HEK293 (cell line): Measurements from ENCODE around the gene FAM193A.

Source experiments
- CTCF ChIA-PET: fragments of 350-600 bp; formaldehyde crosslinking; extraction: SDS; loops from one replicate; lab custom pipeline; 2021; ENCODE audit warnings: antibody characterized with exemption; lab: Yijun Ruan, JAX
- POLR2A ChIA-PET: fragments of 300-600 bp; formaldehyde crosslinking; extraction: SDS; loops from one replicate; lab custom pipeline; 2020; ENCODE audit warnings: antibody characterized with exemption, inconsistent platforms; lab: Yijun Ruan, JAX
- H3K27ac ChIP-seq: fragments of 200-500 bp; sonication (Bioruptor generic); 2 replicates; pipeline ENCODE4 v1.5.1; 2014; ENCODE audit warnings: low read depth, low read length, control low read depth, inconsistent platforms; ENCODE audit errors: extremely low read depth
- H3K36me3 ChIP-seq, 2 experiments: fragments of 200-500 bp in 1 of 2; sonication (Bioruptor generic) in 1 of 2; 1 replicate in 1 of 2; 2 replicates in 1 of 2; pipeline ENCODE4 v1.5.1; 2014 to 2017; ENCODE audit warnings: inconsistent platforms in 2 of 2, low read length in 2 of 2; ENCODE audit not compliant: control insufficient read depth in 2 of 2, insufficient read depth in 1 of 2
- H3K4me1 ChIP-seq: fragments of 200-500 bp; sonication (Bioruptor generic); 2 replicates; pipeline ENCODE4 v1.5.1; 2014; ENCODE audit warnings: mild to moderate bottlenecking, low read length, inconsistent platforms; ENCODE audit not compliant: control insufficient read depth, insufficient read depth
- H3K4me3 ChIP-seq: 2 replicates; pipeline ENCODE4 v1.5.1; 2011; ENCODE audit warnings: low read depth, mild to moderate bottlenecking, control low read depth, low read length, moderate library complexity
- H3K9me3 ChIP-seq: fragments of 200-500 bp; sonication (Bioruptor generic); 2 replicates; pipeline ENCODE4 v1.5.1; 2014; ENCODE audit warnings: low read depth, low read length, inconsistent platforms; ENCODE audit not compliant: control insufficient read depth, insufficient read depth
- GFI1B ChIP-seq: fragments of 450-650 bp; formaldehyde crosslinking; IDR thresholded peaks from 2 replicates; pipeline ENCODE4 v1.5.1; 2016; ENCODE audit warnings: missing biosample characterization, missing genetic modification characterization
- KLF9 ChIP-seq: fragments of 450-650 bp; formaldehyde crosslinking; IDR thresholded peaks from 2 replicates; pipeline ENCODE4 v1.5.1; 2016; ENCODE audit warnings: missing biosample characterization, missing genetic modification characterization, low read depth
- MEIS1 ChIP-seq: sonication (generic); formaldehyde crosslinking; IDR thresholded peaks from 2 replicates; pipeline ENCODE4 v1.8.1; 2022; ENCODE audit warnings: missing genetic modification reagents, mild to moderate bottlenecking, borderline replicate concordance
- RBAK ChIP-seq: fragments of 450-650 bp; formaldehyde crosslinking; IDR thresholded peaks from 2 replicates; pipeline ENCODE4 v1.5.1; 2016; ENCODE audit warnings: missing biosample characterization, missing genetic modification characterization
- SALL2 ChIP-seq: fragments of 450-650 bp; formaldehyde crosslinking; IDR thresholded peaks from 2 replicates; pipeline ENCODE4 v1.5.0; 2017; ENCODE audit warnings: missing biosample characterization, mild to moderate bottlenecking, missing genetic modification characterization, borderline replicate concordance
- SP7 ChIP-seq: fragments of 450-650 bp; formaldehyde crosslinking; IDR thresholded peaks from 2 replicates; pipeline ENCODE4 v1.5.1; 2016; ENCODE audit warnings: missing biosample characterization, missing genetic modification characterization
- YY1 ChIP-seq: fragments of 450-650 bp; formaldehyde crosslinking; IDR thresholded peaks from 2 replicates; pipeline ENCODE4 v1.5.1; 2018; ENCODE audit warnings: missing biosample characterization, missing genetic modification characterization
- ZIC2 ChIP-seq: fragments of 450-650 bp; formaldehyde crosslinking; IDR thresholded peaks from 2 replicates; pipeline ENCODE4 v1.5.1; 2016; ENCODE audit warnings: missing biosample characterization, missing genetic modification characterization
- ZNF112 ChIP-seq: fragments of 450-650 bp; formaldehyde crosslinking; IDR thresholded peaks from 2 replicates; pipeline ENCODE4 v1.5.0; 2017; ENCODE audit warnings: missing biosample characterization, missing genetic modification characterization
- ZNF169 ChIP-seq: fragments of 450-650 bp; formaldehyde crosslinking; IDR thresholded peaks from 2 replicates; pipeline ENCODE4 v1.5.1; 2016; ENCODE audit warnings: missing biosample characterization, missing genetic modification characterization
- ZNF19 ChIP-seq: fragments of 450-650 bp; formaldehyde crosslinking; IDR thresholded peaks from 2 replicates; pipeline ENCODE4; 2016; ENCODE audit warnings: missing biosample characterization, missing genetic modification characterization, low read depth
- ZNF202 ChIP-seq: fragments of 450-650 bp; formaldehyde crosslinking; IDR thresholded peaks from 2 replicates; pipeline ENCODE4 v1.5.1; 2016; ENCODE audit warnings: missing biosample characterization, missing genetic modification characterization, borderline replicate concordance
- ZNF214 ChIP-seq: fragments of 450-650 bp; formaldehyde crosslinking; IDR thresholded peaks from 2 replicates; pipeline ENCODE4 v1.5.1; 2017; ENCODE audit warnings: missing biosample characterization, mild to moderate bottlenecking, missing genetic modification characterization, borderline replicate concordance
- ZNF239 ChIP-seq: fragments of 450-650 bp; formaldehyde crosslinking; IDR thresholded peaks from 2 replicates; pipeline ENCODE4 v1.5.1; 2016; ENCODE audit warnings: missing biosample characterization, missing genetic modification characterization
- ZNF24 ChIP-seq: fragments of 450-650 bp; formaldehyde crosslinking; IDR thresholded peaks from 2 replicates; pipeline ENCODE4 v1.5.1; 2016; ENCODE audit warnings: missing biosample characterization, missing genetic modification characterization
- ZNF354C ChIP-seq: fragments of 450-650 bp; formaldehyde crosslinking; IDR thresholded peaks from 2 replicates; pipeline ENCODE4 v1.5.1; 2016; ENCODE audit warnings: missing biosample characterization, missing genetic modification characterization, low read depth, borderline replicate concordance
- ZNF37A ChIP-seq: fragments of 450-650 bp; IDR thresholded peaks from 2 replicates; pipeline ENCODE4 v1.5.1; 2018; ENCODE audit warnings: missing biosample characterization, missing genetic modification characterization
- ZNF394 ChIP-seq: fragments of 450-650 bp; formaldehyde crosslinking; IDR thresholded peaks from 2 replicates; pipeline ENCODE4 v1.5.1; 2016; ENCODE audit warnings: missing biosample characterization, missing genetic modification characterization, mild to moderate bottlenecking, moderate library complexity, borderline replicate concordance
- ZNF473 ChIP-seq: fragments of 450-650 bp; formaldehyde crosslinking; IDR thresholded peaks from 2 replicates; pipeline ENCODE4 v1.5.1; 2017; ENCODE audit warnings: missing biosample characterization, missing genetic modification characterization
- ZNF558 ChIP-seq: fragments of 450-650 bp; formaldehyde crosslinking; IDR thresholded peaks from 2 replicates; pipeline ENCODE4 v1.5.1; 2016; ENCODE audit warnings: missing biosample characterization, missing genetic modification characterization
- ZNF560 ChIP-seq: fragments of 450-650 bp; formaldehyde crosslinking; IDR thresholded peaks from 2 replicates; pipeline ENCODE4 v1.5.1; 2017; ENCODE audit warnings: missing biosample characterization, missing genetic modification characterization, borderline replicate concordance
- ZNF624 ChIP-seq: fragments of 450-650 bp; formaldehyde crosslinking; IDR thresholded peaks from 2 replicates; pipeline ENCODE4 v1.5.1; 2017; ENCODE audit warnings: missing biosample characterization, missing genetic modification characterization
- ZNF660 ChIP-seq: fragments of 450-650 bp; IDR thresholded peaks from 2 replicates; pipeline ENCODE4 v1.5.1; 2018; ENCODE audit warnings: missing biosample characterization, mild to moderate bottlenecking, missing genetic modification characterization
- ZNF701 ChIP-seq: fragments of 450-650 bp; formaldehyde crosslinking; IDR thresholded peaks from 2 replicates; pipeline ENCODE4 v1.5.1; 2016; ENCODE audit warnings: missing biosample characterization, missing genetic modification characterization
- ZNF777 ChIP-seq: fragments of 450-650 bp; formaldehyde crosslinking; IDR thresholded peaks from 2 replicates; pipeline ENCODE4 v1.5.1; 2017; ENCODE audit warnings: missing biosample characterization, missing genetic modification characterization, borderline replicate concordance
- ZNF837 ChIP-seq: fragments of 450-650 bp; formaldehyde crosslinking; IDR thresholded peaks from 2 replicates; pipeline ENCODE4 v1.5.1; 2016; ENCODE audit warnings: missing biosample characterization, missing genetic modification characterization
- ZXDB ChIP-seq: fragments of 450-650 bp; formaldehyde crosslinking; IDR thresholded peaks from 2 replicates; pipeline ENCODE4 v1.5.1; 2016; ENCODE audit warnings: missing biosample characterization, missing genetic modification characterization
- TF ChIP-seq, protein P1 (sequence below): fragments of 450-650 bp; formaldehyde crosslinking; IDR thresholded peaks from 2 replicates; pipeline ENCODE4; 2016; ENCODE audit warnings: missing biosample characterization, missing genetic modification characterization
- TF ChIP-seq, protein P2 (sequence below): fragments of 450-650 bp; formaldehyde crosslinking; IDR thresholded peaks from 2 replicates; pipeline ENCODE4 v1.5.1; 2016; ENCODE audit warnings: missing biosample characterization, missing genetic modification characterization
- TF ChIP-seq, protein P3 (sequence below): fragments of 450-650 bp; formaldehyde crosslinking; IDR thresholded peaks from 2 replicates; pipeline ENCODE4 v1.5.1; 2016; ENCODE audit warnings: missing biosample characterization, missing genetic modification characterization
- TF ChIP-seq, protein P4 (sequence below): fragments of 450-650 bp; formaldehyde crosslinking; IDR thresholded peaks from 2 replicates; pipeline ENCODE4 v1.5.1; 2016; ENCODE audit warnings: missing biosample characterization, missing genetic modification characterization

Gene FAM193A

DNA sequence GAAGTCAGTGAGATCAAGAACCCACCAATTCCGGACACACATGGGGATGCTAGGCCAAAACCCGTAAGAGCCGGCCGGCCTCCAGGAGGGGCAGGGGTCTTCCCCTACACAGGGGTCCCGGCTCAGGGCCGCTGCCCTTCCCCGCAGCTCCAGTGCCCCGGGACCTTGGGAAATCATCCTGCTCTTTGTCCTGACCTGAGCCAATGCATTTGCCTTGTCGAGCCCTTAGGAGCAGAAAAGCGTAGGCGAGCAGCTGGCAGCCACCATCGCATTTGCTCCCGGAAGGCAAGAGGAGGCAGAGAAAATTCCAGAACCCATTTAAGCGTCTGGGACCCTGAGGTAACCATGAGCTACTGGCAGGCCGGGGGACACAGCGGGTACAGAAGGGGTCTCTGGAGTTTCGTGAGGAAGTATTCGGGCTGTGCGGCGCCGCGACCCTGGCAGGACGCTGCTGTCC is 227.1 kb downstream of the FAM193A start:
- Histone ChIP-seq H3K9me3 (no peaks in the 10 kb centered on the region), H3K4me1 (no peaks in the 10 kb centered on the region), H3K27ac (no peak overlapping the region), H3K4me3 (no peak overlapping the region)
- ChIA-PET POLR2A (no interaction called here), CTCF (interaction anchor here (0.6 to 1.0 kb wide), 5 partner anchors 8 to 191 kb away, joined by 3 to 5 read pairs (median 3); partner anchors contain the start of gene TNIP2)
- TF ChIP-seq ZNF560 (no peak), ZNF558 (no peak), ZNF837 (tag by site-specific recombination) (no peak), ZNF239 (tag by site-specific recombination) (no peak), GFI1B (tag by site-specific recombination) (no peak), SP7 (tag by site-specific recombination) (no peak), ZNF660 (tag by site-specific recombination) (no peak), ZNF214 (tag by site-specific recombination) (no peak), ZXDB (no peak), ZNF777 (tag by site-specific recombination) (no peak), ZNF169 (tag by site-specific recombination) (no peak), KLF9 (tag by site-specific recombination) (no peak)
- TF ChIP-seq, all 188 proteins: peak for 0
- no peaks in the 10 kb centered on the region for H3K36me3 ChIP-seq

DNA sequence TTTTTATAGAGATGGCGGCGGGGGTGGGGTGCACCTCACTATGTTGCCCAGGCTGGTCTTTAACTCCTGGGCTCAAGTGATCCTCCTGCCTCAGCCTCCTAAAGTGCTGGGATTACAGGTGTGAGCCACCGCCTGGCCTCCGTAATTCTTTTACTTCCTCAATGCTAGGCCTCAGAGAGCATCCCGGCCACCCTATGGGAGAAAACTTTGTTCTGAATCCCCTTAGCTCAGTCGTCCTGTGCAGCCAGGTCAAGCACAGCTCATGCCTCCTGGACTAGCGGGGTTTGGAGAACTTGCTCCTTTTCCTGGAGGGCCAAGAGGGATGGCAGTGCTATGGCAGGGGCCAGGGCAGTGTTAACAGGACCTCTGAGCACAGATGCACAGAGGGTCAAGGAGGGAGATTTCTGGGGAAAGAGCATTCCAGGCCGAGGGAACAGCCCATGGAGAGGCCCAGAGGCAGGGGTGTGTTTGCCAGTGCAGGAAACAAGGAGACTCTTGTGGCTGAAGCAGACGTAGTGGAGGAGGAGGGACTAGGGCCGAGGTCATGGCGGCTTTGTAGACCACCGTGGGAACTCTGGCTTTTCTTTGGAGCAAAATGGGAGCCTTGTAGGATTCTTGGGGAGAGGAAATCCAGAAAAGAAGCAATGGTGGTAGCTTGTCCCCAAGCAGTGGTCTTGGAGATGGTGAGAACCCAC is 229.5 kb downstream of the FAM193A start:
- CTCF ChIA-PET = interaction anchor here (0.6 kb wide), 1 partner anchor 73 kb away, joined by 3 read pairs; no protein-coding TSS in a partner anchor
- Histone ChIP-seq H3K36me3 (no peaks in the 10 kb centered on the region), H3K4me3 (no peak overlapping the region), H3K27ac (no peak overlapping the region)
- TF ChIP-seq ZNF112 (tag by site-specific recombination) = no peak
- TF ChIP-seq, protein P1, sequence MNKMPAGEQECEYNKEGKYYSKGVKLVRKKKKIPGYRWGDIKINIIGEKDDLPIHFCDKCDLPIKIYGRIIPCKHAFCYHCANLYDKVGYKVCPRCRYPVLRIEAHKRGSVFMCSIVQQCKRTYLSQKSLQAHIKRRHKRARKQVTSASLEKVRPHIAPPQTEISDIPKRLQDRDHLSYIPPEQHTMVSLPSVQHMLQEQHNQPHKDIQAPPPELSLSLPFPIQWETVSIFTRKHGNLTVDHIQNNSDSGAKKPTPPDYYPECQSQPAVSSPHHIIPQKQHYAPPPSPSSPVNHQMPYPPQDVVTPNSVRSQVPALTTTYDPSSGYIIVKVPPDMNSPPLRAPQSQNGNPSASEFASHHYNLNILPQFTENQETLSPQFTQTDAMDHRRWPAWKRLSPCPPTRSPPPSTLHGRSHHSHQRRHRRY (tag by site-specific recombination) = no peak
- TF ChIP-seq, protein P2, sequence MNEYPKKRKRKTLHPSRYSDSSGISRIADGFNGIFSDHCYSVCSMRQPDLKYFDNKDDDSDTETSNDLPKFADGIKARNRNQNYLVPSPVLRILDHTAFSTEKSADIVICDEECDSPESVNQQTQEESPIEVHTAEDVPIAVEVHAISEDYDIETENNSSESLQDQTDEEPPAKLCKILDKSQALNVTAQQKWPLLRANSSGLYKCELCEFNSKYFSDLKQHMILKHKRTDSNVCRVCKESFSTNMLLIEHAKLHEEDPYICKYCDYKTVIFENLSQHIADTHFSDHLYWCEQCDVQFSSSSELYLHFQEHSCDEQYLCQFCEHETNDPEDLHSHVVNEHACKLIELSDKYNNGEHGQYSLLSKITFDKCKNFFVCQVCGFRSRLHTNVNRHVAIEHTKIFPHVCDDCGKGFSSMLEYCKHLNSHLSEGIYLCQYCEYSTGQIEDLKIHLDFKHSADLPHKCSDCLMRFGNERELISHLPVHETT (tag by site-specific recombination) = no peak
- no peak for TF ChIP-seq ZNF24
- no peak for TF ChIP-seq ZNF202 (tag by site-specific recombination)
- TF ChIP-seq, protein P3, sequence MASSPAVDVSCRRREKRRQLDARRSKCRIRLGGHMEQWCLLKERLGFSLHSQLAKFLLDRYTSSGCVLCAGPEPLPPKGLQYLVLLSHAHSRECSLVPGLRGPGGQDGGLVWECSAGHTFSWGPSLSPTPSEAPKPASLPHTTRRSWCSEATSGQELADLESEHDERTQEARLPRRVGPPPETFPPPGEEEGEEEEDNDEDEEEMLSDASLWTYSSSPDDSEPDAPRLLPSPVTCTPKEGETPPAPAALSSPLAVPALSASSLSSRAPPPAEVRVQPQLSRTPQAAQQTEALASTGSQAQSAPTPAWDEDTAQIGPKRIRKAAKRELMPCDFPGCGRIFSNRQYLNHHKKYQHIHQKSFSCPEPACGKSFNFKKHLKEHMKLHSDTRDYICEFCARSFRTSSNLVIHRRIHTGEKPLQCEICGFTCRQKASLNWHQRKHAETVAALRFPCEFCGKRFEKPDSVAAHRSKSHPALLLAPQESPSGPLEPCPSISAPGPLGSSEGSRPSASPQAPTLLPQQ (tag by site-specific recombination) = no peak
- TF ChIP-seq RBAK = no peak
- no peak for TF ChIP-seq SALL2 (tag by site-specific recombination)
- no peak for TF ChIP-seq ZIC2 (tag by site-specific recombination)
- TF ChIP-seq, protein P4, sequence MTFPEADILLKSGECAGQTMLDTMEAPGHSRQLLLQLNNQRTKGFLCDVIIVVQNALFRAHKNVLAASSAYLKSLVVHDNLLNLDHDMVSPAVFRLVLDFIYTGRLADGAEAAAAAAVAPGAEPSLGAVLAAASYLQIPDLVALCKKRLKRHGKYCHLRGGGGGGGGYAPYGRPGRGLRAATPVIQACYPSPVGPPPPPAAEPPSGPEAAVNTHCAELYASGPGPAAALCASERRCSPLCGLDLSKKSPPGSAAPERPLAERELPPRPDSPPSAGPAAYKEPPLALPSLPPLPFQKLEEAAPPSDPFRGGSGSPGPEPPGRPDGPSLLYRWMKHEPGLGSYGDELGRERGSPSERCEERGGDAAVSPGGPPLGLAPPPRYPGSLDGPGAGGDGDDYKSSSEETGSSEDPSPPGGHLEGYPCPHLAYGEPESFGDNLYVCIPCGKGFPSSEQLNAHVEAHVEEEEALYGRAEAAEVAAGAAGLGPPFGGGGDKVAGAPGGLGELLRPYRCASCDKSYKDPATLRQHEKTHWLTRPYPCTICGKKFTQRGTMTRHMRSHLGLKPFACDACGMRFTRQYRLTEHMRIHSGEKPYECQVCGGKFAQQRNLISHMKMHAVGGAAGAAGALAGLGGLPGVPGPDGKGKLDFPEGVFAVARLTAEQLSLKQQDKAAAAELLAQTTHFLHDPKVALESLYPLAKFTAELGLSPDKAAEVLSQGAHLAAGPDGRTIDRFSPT (tag by site-specific recombination) = no peak
- no peak for TF ChIP-seq ZNF701
- no peak for TF ChIP-seq YY1
- no peak for TF ChIP-seq MEIS1 (CRISPR knock-in tag)
- no peak for TF ChIP-seq ZNF473 (tag by site-specific recombination)
- TF ChIP-seq ZNF37A (tag by site-specific recombination) = no peak
- TF ChIP-seq ZNF624 (tag by site-specific recombination) = no peak
- TF ChIP-seq ZNF394 (tag by site-specific recombination) = no peak
- no peak for TF ChIP-seq ZNF19 (tag by site-specific recombination)
- TF ChIP-seq ZNF354C = no peak
- TF ChIP-seq, all 188 proteins: peak for 0
- POLR2A ChIA-PET = interaction anchor here (0.7 kb wide), 1 partner anchor 26 kb away, joined by 3 read pairs; no protein-coding TSS in a partner anchor
- H3K4me1 ChIP-seq = no peaks in the 10 kb centered on the region
- H3K9me3 ChIP-seq = no peaks in the 10 kb centered on the region
